NCI-H1694 treated with DMSO at 0.1 percent for 48 hours (cell line): ENCODE results near the gene AP5Z1.
"Not testable (repeated sequence)": the region's sequence is repeated elsewhere in the genome, so short reads cannot be mapped to it uniquely, and the experiment has no call there.

ENCODE experiments used
- DNase-seq: peaks from one replicate; lab custom pipeline; 2025; lab: John Stamatoyannopoulos, UW

Gene AP5Z1

DNA sequence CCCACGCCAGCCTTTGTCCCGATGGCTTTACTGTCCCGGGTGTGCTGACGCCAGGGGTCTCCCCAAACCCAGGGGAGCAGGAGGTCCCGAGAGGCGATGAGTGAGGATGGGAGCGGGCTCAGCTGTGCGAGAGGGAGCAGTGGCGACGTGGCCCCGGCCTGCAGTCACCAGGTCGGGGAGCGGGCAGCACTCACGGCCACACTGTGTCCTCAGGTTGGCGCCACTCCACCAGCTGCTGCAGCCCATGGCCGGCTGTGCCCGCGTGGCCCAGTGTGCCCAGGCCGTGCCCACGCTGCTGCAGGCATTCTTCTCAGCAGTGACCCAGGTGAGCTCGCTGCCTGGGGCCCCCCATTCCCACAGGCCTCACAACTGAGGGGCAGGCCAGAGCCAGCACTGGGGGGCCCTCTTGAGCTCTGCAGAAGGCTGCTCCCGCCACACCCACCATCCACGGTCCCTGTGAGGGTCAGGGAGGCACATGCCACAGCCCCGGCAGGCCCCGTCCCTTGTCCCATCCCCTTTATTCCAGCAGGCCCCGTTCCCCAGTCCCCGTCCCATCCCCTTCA is 13.3 kb downstream of the AP5Z1 start:
- no peak for DNase-seq

GRCh38 chr7:4789194-4790077 is 14.0 kb downstream of the AP5Z1 start:
- no peak for DNase-seq

DNA sequence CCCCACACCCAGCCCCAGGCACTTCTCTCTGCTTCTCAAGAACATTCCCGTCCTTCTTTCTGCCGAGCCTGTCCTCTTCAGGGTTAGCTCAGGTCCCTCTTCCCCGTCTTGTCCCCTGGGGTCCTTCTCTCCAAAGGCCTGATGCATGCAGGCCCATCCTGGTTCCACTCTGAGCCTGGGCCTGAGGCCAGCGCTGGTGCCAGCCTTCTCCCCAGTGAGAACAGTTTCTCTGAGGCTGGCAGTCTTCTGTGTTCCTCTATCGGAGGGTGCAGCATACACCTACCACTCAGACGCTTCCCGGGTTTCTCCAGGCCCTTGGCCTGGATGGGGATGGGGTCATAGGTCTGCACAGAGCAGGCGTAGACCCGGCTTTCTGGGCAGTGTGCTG is 14.6 kb downstream of the AP5Z1 start:
- no peak for DNase-seq

GRCh38 chr7:4790516-4790991 is 15.1 kb downstream of the AP5Z1 start:
- no peak for DNase-seq

GRCh38 chr7:4791101-4791737 is 15.8 kb downstream of the AP5Z1 start:
- DNase-seq = no peak

DNA sequence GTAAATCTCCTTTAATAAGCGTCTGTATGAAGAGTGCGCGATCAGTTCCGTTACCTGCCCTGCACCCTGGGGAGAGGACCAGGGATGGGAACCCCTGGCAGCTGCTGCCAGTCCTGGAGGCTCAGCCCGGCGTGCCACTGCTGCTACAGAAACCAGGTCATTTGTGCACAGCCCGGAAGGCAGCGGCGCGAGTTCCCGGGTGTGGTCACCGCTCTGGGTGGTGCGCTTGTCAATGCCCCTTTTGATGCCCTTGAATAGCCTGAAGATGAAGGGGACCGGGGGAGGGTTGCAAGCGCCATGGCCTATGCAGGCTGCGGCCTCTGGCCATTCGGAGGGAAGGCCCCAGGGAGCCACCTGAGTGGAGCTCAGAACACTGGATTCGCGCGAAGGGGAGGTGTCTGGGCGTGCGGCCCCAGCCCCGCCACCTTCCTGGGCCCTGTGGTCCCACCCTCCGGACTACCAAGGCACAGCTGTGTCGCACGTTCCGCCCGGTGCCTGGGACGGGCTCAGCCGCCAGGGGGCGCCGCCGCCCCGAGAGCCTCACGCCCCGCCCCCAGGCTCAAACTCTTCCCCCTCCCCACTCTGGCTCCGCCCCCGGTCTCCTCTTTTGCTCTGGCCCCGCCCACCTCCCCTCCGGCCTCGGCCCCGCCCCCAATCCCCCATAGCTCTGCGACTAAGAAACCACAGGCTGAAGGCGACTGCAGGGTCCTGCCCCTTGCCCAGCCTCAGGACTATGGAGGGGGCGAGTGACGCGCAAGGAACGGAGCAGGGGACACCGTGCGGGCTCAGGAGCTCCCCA is 16.5 kb downstream of the AP5Z1 start:
- DNase-seq = no peak

DNA sequence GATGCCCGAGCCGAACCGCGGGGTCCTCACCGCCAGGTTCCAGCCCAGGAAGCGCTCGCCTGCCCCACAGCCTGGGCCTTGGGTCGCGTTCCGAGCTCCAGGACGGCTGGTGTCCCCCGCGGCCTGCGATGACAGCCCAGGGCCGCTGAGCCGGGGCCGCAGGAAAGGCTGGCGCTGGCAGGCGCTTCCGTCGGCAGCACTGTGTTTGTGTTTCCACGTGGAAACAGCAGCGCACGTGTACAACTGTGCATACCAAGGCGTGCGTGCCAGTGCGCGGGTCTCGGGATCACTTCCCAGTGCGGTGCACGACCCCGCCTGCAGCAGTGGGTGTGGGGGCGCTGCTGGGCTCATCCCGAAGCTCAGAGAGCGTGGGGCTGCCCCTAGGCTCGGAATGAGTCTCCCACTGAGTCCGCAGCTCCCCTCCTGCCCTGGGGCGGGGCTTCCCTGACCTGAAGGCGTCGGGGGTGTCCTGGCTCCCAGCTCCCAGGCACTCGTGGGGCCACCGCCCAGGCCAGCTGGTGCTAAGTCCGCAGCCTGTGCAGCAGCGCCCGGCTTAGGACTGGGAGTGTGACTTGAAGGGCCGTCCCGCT is 17.2 kb downstream of the AP5Z1 start:
- no peak for DNase-seq

GRCh38 chr7:4793385-4793993 is 18.1 kb downstream of the AP5Z1 start:
- not testable (repeated sequence) for DNase-seq

GRCh38 chr7:4794171-4794570 is 18.7 kb downstream of the AP5Z1 start:
- DNase-seq = not testable (repeated sequence)

- DNase-seq = no peak
Observed at GRCh38 chr7:4794591-4795350, 19.3 kb downstream of the AP5Z1 start.

DNA sequence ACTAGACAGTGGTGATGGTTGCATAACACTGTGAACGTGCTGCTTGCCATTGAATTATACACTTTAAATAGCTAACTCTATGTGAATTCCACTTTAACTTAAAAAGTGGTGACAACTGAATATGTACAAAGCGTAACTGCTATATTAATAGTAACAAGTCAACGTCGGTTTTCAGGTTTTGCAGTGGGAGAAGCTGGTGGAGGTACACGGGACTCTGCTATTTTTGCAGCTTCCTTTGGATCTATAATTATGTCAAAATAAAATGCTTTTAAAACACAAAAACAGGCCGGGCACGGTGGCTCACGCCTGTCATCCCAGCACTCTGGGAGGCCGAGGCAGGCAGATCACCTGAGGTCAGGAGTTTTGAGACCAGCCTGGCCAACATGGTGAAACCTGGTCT is 21.0 kb downstream of the AP5Z1 start:
- no peak for DNase-seq

- peak; percentile 28 for DNase-seq
Observed at GRCh38 chr7:4797858-4798705, 22.7 kb downstream of the AP5Z1 start.

DNA sequence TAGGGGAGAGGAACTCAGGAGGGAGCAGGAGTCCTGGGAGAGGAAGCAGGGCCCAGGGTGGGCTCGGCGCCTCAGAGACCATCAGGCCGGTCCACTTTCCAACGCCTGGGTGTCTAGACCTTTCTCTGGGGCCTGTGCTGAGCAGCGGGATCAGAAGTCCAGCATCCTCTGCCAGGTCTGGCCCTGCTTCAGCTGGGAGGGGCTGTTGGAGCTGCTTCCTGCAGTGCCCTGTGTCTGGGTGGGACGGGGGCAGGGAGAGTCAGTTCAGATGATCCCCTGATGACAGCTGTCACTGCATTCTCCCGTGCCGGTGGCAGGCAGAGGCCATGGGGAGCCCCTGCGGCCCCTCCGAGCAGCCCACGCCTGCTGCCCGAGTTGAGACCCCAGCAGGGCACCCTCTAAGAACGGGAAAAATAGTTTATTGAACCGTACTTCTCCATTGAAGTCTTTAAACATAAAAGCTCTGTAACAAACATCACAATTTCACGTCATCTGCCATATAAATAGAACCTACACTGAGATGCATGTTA is 23.3 kb downstream of the AP5Z1 start:
- DNase-seq = no peak

DNA sequence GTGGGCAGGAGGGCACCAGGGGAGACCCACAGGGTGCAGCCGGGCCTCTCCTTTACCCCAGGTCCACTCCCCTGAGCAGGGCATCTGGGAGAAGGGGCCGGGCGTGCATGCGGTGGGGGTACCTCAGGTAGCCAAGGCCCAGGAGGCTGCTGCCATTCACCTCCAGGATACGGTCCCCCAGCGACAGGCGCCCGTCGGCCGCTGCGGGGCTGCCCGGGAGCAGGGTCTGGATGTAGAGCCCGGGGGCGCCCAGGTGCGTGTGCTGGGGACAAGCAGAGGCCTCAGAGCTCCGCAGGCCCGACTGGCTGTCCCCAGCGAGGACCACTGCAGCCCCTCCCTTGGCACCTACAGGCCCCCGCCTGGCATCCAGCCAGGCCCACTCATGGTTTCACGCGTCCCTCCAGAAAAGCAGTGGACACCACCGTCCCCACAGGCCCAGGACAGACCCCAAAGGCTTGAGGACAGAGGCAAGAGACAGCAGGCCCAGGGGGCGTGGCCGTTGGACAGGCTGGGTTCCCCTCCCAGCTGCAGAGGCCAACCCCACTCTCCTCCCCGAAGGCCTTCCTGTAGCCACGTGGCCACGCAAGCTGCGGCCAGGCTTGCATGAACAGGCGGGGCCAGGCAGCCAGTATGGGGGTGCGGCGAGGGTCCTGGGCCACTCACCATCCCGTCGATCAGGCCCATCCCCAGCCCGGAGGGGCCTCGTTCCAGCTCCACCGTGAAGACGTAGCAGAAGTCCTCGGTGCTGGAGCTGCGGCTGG is 24.3 kb downstream of the AP5Z1 start:
- no peak for DNase-seq

GRCh38 chr7:4800487-4800886 is 25.1 kb downstream of the AP5Z1 start:
- no peak for DNase-seq

- DNase-seq = no peak
Observed at GRCh38 chr7:4800926-4801838, 25.8 kb downstream of the AP5Z1 start.

DNA sequence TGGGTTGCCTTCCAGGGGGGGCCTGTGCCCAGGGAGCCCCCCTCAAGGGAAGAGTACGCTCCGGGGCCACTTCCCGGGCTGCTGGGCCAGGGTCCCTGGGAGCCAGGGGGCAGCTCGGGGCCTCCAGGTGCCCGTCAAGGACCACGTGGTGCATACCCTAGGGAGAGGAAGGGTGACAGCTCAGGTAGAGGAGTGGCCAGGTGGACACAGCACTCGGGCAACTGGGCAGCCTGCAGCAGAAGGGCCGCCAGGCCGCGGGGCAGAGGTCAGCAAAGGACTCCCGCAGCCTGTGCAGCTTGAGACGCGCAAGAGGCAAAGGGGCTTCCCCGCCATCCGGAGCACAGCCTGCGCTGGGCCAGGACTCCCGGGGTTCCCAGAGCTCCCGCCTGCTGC is 26.4 kb downstream of the AP5Z1 start:
- no peak for DNase-seq

GRCh38 chr7:4802577-4802976 is 27.2 kb downstream of the AP5Z1 start:
- not testable (repeated sequence) for DNase-seq
